Thyroid gland (tissue), 4 donors: Measurements from ENCODE around the gene HHATL.

Source experiments
- CTCF ChIP-seq, 6 experiments: fragments of 200-600 bp in 3 of 6; fragments of 450-650 bp in 3 of 6; sonication (generic) in 3 of 6; IDR thresholded peaks; one replicate each; pipeline ENCODE4 v1.5.1; 2016 to 2019; ENCODE audit warnings: antibody characterized with exemption in 6 of 6, mild to moderate bottlenecking in 2 of 6, inconsistent platforms in 1 of 6, moderate library complexity in 1 of 6
- POLR2A ChIP-seq, 2 donors: fragments of 450-650 bp; IDR thresholded peaks; one replicate each; pipeline ENCODE4 v1.6.1; 2017; ENCODE audit warnings: antibody characterized with exemption in 2 of 2, mild to moderate bottlenecking in 2 of 2, moderate library complexity in 1 of 2

- TF ChIP-seq CTCF (IDR thresholded peaks at IDR 0.05) (no peak), POLR2A (IDR thresholded peaks at IDR 0.05) (no peak)
Measured at GRCh38 chr3:42666022-42666421, 36.6 kb downstream of the HHATL start.
